ENCODE measurements around the gene ATP6V0B.

Gene ATP6V0B

GRCh38 chr1:44002606-44003157 lies 27.9 kb downstream of the ATP6V0B start:
- no peaks in the 10 kb centered on the region for H3K4me1 ChIP-seq (ENCODE audit: control insufficient read depth, insufficient read depth, low read length)
- WGBS (ENCODE audit: insufficient coverage, insufficient read length): no CpG with 5 or more reads among the region's 14 CpGs
- no peak overlapping the region for H3K4me3 ChIP-seq (ENCODE audit: low read length)
- no peak overlapping the region for H3K27ac ChIP-seq (ENCODE audit: low read length)
- H3K27me3 ChIP-seq (ENCODE audit: control insufficient read depth, insufficient read depth, low read length): no peaks in the 10 kb centered on the region
- peaks cover 2% of the 10 kb centered on the region; the same call in 1 of the 2 replicates for H3K36me3 ChIP-seq (ENCODE audit: control insufficient read depth, insufficient read depth, low read length)
- no peaks in the 10 kb centered on the region for H3K9me3 ChIP-seq (ENCODE audit: control insufficient read depth, insufficient read depth, low read length)
- no peak for DNase-seq (ENCODE audit: low read depth, low spot score)

DNA sequence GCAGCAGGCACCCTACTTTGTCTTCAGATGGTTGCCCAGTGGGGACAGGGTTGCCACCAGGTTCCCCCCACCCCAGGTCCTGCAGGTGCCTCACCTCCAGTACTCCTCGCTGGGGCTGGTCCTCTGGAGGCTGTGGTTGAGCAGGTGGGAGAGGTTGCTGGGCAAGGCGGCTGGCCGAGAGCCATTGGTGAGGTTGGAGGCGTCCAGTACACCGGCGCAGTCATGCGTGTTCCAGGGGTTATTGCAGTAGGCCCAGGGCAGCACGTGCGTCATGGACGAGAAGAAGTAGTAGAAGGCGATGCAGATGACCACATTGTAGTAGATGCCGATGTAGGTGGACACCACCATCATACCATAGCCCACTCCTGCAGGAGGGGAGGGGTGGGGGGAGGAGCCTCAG lies 33.5 kb downstream of the ATP6V0B start:
- WGBS (ENCODE audit: insufficient coverage, insufficient read length): no CpG with 5 or more reads among the region's 12 CpGs
- Histone ChIP-seq H3K27ac (ENCODE audit: low read length) (no peak overlapping the region), H3K27me3 (ENCODE audit: control insufficient read depth, insufficient read depth, low read length) (no peaks in the 10 kb centered on the region), H3K36me3 (ENCODE audit: control insufficient read depth, insufficient read depth, low read length) (no peaks in the 10 kb centered on the region), H3K4me1 (ENCODE audit: control insufficient read depth, insufficient read depth, low read length) (0 out of 2 replicates have a peak, but pooled peaks cover 1% of the 10 kb centered on the region), H3K4me3 (ENCODE audit: low read length) (no peak overlapping the region), H3K9me3 (ENCODE audit: control insufficient read depth, insufficient read depth, low read length) (no peaks in the 10 kb centered on the region)
- no peak for DNase-seq (ENCODE audit: low read depth, low spot score)

DNA sequence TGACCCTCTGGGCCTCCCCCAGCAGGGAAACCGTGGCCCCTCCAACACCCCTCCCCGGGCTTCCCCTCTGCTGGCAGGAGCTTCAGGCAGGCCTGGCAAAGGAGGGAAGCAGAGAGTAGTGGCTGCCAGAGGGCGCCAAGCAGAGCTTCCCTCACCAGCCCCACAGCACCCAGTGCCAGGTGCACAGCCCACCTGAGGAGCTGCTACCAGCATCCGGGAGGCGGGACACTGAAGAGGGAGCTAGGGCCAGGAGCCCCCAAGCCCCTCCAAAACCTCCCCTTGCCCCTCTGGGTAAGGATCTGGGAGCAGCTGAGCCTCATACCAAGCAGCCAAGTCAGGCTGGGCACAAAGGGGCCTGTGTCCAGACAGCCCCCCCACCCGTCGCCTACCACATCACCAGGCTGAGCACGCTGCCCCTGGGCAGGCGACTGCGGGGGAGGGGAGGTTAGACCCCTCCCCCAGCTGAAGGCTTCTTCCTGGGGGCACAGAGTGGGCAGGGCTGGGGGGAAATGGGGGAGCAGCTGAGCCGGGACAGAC lies 36.2 kb downstream of the ATP6V0B start:
- Histone ChIP-seq H3K4me1 (ENCODE audit: control insufficient read depth, insufficient read depth, low read length) (0 out of 2 replicates have a peak, but pooled peaks cover 1% of the 10 kb centered on the region), H3K9me3 (ENCODE audit: control insufficient read depth, insufficient read depth, low read length) (no peaks in the 10 kb centered on the region), H3K27me3 (ENCODE audit: control insufficient read depth, insufficient read depth, low read length) (no peaks in the 10 kb centered on the region), H3K27ac (ENCODE audit: low read length) (no peak overlapping the region), H3K36me3 (ENCODE audit: control insufficient read depth, insufficient read depth, low read length) (no peaks in the 10 kb centered on the region), H3K4me3 (ENCODE audit: low read length) (no peak overlapping the region)
- DNase-seq (ENCODE audit: low read depth, low spot score): no peak
- WGBS (ENCODE audit: insufficient coverage, insufficient read length): no CpG with 5 or more reads among the region's 11 CpGs

GRCh38 chr1:44012404-44012803 lies 37.6 kb downstream of the ATP6V0B start:
- no peaks in the 10 kb centered on the region for H3K9me3 ChIP-seq (ENCODE audit: control insufficient read depth, insufficient read depth, low read length)
- H3K4me3 ChIP-seq (ENCODE audit: low read length): no peak overlapping the region
- no peaks in the 10 kb centered on the region for H3K36me3 ChIP-seq (ENCODE audit: control insufficient read depth, insufficient read depth, low read length)
- H3K4me1 ChIP-seq (ENCODE audit: control insufficient read depth, insufficient read depth, low read length): 0 out of 2 replicates have a peak, but pooled peaks cover 1% of the 10 kb centered on the region
- H3K27me3 ChIP-seq (ENCODE audit: control insufficient read depth, insufficient read depth, low read length): no peaks in the 10 kb centered on the region
- no CpG with 5 or more reads among the region's 2 CpGs for WGBS (ENCODE audit: insufficient coverage, insufficient read length)
- no peak overlapping the region for H3K27ac ChIP-seq (ENCODE audit: low read length)
- no peak for DNase-seq (ENCODE audit: low read depth, low spot score)

- Histone ChIP-seq H3K4me3 (ENCODE audit: low read length) (no peak overlapping the region), H3K4me1 (ENCODE audit: control insufficient read depth, insufficient read depth, low read length) (0 out of 2 replicates have a peak, but pooled peaks cover 1% of the 10 kb centered on the region), H3K36me3 (ENCODE audit: control insufficient read depth, insufficient read depth, low read length) (no peaks in the 10 kb centered on the region), H3K27me3 (ENCODE audit: control insufficient read depth, insufficient read depth, low read length) (no peaks in the 10 kb centered on the region), H3K27ac (ENCODE audit: low read length) (no peak overlapping the region), H3K9me3 (ENCODE audit: control insufficient read depth, insufficient read depth, low read length) (no peaks in the 10 kb centered on the region)
- DNase-seq (ENCODE audit: low read depth, low spot score): no peak
- no CpG with 5 or more reads among the region's 13 CpGs for WGBS (ENCODE audit: insufficient coverage, insufficient read length)
Measured at GRCh38 chr1:44012941-44013609, 38.3 kb downstream of the ATP6V0B start.

DNA sequence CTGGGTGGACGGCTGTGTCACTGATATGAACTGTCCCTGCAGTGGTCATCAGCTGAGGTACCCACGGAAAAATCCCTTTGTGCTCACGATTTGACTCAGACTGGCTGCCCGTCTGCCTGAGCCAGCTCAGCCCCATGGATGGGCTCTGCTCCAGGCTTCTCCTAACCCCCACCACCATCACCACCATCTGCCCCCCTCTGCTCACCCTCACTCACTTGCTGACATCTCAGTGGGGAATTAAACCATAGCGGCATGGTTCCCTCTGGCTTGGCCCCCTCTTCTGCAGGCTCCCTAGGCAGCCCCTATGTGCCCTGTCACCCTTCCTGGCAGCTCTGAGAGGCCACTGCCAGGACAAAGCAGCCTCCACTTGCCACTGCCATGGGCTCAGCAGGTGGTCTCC lies 39.2 kb downstream of the ATP6V0B start:
- H3K4me1 ChIP-seq (ENCODE audit: control insufficient read depth, insufficient read depth, low read length): 0 out of 2 replicates have a peak, but pooled peaks cover 1% of the 10 kb centered on the region
- H3K27ac ChIP-seq (ENCODE audit: low read length): no peak overlapping the region
- DNase-seq (ENCODE audit: low read depth, low spot score): no peak
- H3K27me3 ChIP-seq (ENCODE audit: control insufficient read depth, insufficient read depth, low read length): no peaks in the 10 kb centered on the region
- no peaks in the 10 kb centered on the region for H3K9me3 ChIP-seq (ENCODE audit: control insufficient read depth, insufficient read depth, low read length)
- H3K4me3 ChIP-seq (ENCODE audit: low read length): no peak overlapping the region
- WGBS (ENCODE audit: insufficient coverage, insufficient read length): no CpG with 5 or more reads among the region's 5 CpGs
- H3K36me3 ChIP-seq (ENCODE audit: control insufficient read depth, insufficient read depth, low read length): no peaks in the 10 kb centered on the region

- Histone ChIP-seq H3K36me3 (ENCODE audit: control insufficient read depth, insufficient read depth, low read length) (no peaks in the 10 kb centered on the region), H3K4me1 (ENCODE audit: control insufficient read depth, insufficient read depth, low read length) (peaks cover 4% of the 10 kb centered on the region; the same call in 1 of the 2 replicates), H3K27ac (ENCODE audit: low read length) (no peak overlapping the region), H3K9me3 (ENCODE audit: control insufficient read depth, insufficient read depth, low read length) (no peaks in the 10 kb centered on the region), H3K4me3 (ENCODE audit: low read length) (no peak overlapping the region), H3K27me3 (ENCODE audit: control insufficient read depth, insufficient read depth, low read length) (no peaks in the 10 kb centered on the region)
- DNase-seq (ENCODE audit: low read depth, low spot score): no peak
- WGBS (ENCODE audit: insufficient coverage, insufficient read length): no CpG with 5 or more reads among the region's 8 CpGs
Measured at GRCh38 chr1:44014365-44015104, 39.8 kb downstream of the ATP6V0B start.

GRCh38 chr1:44015206-44015605 lies 40.4 kb downstream of the ATP6V0B start:
- H3K27ac ChIP-seq (ENCODE audit: low read length): no peak overlapping the region
- DNase-seq (ENCODE audit: low read depth, low spot score): no peak
- no peak overlapping the region for H3K4me3 ChIP-seq (ENCODE audit: low read length)
- no peaks in the 10 kb centered on the region for H3K36me3 ChIP-seq (ENCODE audit: control insufficient read depth, insufficient read depth, low read length)
- no peaks in the 10 kb centered on the region for H3K27me3 ChIP-seq (ENCODE audit: control insufficient read depth, insufficient read depth, low read length)
- no CpG with 5 or more reads among the region's 3 CpGs for WGBS (ENCODE audit: insufficient coverage, insufficient read length)
- peaks cover 4% of the 10 kb centered on the region; the same call in 1 of the 2 replicates for H3K4me1 ChIP-seq (ENCODE audit: control insufficient read depth, insufficient read depth, low read length)
- H3K9me3 ChIP-seq (ENCODE audit: control insufficient read depth, insufficient read depth, low read length): no peaks in the 10 kb centered on the region

- WGBS (ENCODE audit: insufficient coverage, insufficient read length): no CpG with 5 or more reads among the region's 20 CpGs
- Histone ChIP-seq H3K4me1 (ENCODE audit: control insufficient read depth, insufficient read depth, low read length) (peaks cover 2% of the 10 kb centered on the region; the same call in 1 of the 2 replicates), H3K36me3 (ENCODE audit: control insufficient read depth, insufficient read depth, low read length) (peaks cover 2% of the 10 kb centered on the region; the same call in 1 of the 2 replicates), H3K27me3 (ENCODE audit: control insufficient read depth, insufficient read depth, low read length) (no peaks in the 10 kb centered on the region), H3K9me3 (ENCODE audit: control insufficient read depth, insufficient read depth, low read length) (no peaks in the 10 kb centered on the region), H3K27ac (ENCODE audit: low read length) (no peak overlapping the region), H3K4me3 (ENCODE audit: low read length) (no peak overlapping the region)
- no peak for DNase-seq (ENCODE audit: low read depth, low spot score)
Measured at GRCh38 chr1:44016041-44016889, 41.5 kb downstream of the ATP6V0B start.

All from iPS DF 6.9 (cell line).